ENCODE measurements around the gene MICAL1. TPM values are rescaled to one million over a fixed set of nuclear protein-coding genes. Genes with fewer than 3 reads are reported as not detected.

The MICAL1 gene
- total and polyA plus RNA-seq, 4 donors: 13.5 to 49.5 (median 26.9) TPM

DNA sequence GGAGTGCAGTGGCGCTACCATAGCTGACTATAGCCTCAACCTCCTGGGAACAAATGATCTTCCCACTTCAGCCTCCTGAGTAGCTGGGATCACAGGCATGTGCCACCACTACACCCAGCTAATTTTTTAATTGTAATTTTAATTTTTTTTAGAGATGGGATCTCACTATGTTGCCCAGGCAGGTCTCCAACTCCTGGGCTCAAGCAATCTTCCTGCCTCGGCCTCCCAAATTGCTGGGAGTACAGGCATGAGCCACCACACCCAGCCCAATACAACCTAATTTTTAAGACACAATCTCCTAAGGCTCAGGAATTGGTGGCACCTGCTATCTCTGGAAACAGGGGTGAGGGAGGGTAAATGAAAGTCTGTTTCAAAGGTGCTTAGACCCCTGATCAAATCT lies 21.6 kb upstream of the MICAL1 start:
- no peak overlapping the region for H3K4me3 ChIP-seq (ENCODE audit: low read depth, low read length)
- DNase-seq (ENCODE audit: low read depth in 4 of 6, low spot score in 6 of 6): no peak
- H3K27ac ChIP-seq (ENCODE audit: low read depth, low read length): no peak overlapping the region
- H3K9me3 ChIP-seq (ENCODE audit: control insufficient read depth, insufficient read depth, low read length): no peaks in the 10 kb centered on the region
- no CpG with 5 or more reads among the region's 2 CpGs for WGBS (ENCODE audit: insufficient coverage)
- peaks cover 26% of the 10 kb centered on the region for H3K36me3 ChIP-seq (ENCODE audit: control insufficient read depth, insufficient read depth, low read length)
- no peaks in the 10 kb centered on the region for H3K27me3 ChIP-seq (ENCODE audit: control insufficient read depth, insufficient read depth, low read length)
- H3K4me1 ChIP-seq (ENCODE audit: control insufficient read depth, insufficient read depth, low read length): peaks cover 5% of the 10 kb centered on the region

DNA sequence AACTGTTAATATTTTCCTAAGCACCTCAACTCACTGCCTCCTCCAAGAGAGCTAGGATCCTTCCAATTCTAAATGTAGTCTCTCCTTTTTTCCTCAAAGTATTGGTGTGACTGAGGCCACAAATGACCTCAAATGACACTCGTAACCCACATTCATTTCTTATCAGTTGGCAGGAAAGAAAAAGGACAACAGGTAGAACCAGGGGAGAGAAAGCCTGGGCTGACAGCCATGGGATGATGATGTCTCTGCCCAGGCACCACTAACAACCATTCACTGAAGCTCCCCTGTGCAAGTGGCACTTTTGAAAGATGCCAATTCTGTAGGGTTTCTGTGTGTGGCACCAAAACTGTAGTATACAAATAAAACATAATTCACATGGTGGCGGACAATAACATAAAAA lies 20.1 kb upstream of the MICAL1 start:
- no peak overlapping the region for H3K4me3 ChIP-seq (ENCODE audit: low read depth, low read length)
- H3K4me1 ChIP-seq (ENCODE audit: control insufficient read depth, insufficient read depth, low read length): no peaks in the 10 kb centered on the region
- no peaks in the 10 kb centered on the region for H3K9me3 ChIP-seq (ENCODE audit: control insufficient read depth, insufficient read depth, low read length)
- peaks cover 33% of the 10 kb centered on the region for H3K36me3 ChIP-seq (ENCODE audit: control insufficient read depth, insufficient read depth, low read length)
- H3K27ac ChIP-seq (ENCODE audit: low read depth, low read length): no peak overlapping the region
- DNase-seq (ENCODE audit: low read depth in 4 of 6, low spot score in 6 of 6): no peak
- no CpG with 5 or more reads among the region's 2 CpGs for WGBS (ENCODE audit: insufficient coverage)
- no peaks in the 10 kb centered on the region for H3K27me3 ChIP-seq (ENCODE audit: control insufficient read depth, insufficient read depth, low read length)

GRCh38 chr6:109474995-109475394 lies 19.4 kb upstream of the MICAL1 start:
- H3K4me1 ChIP-seq (ENCODE audit: control insufficient read depth, insufficient read depth, low read length): no peaks in the 10 kb centered on the region
- no peak overlapping the region for H3K27ac ChIP-seq (ENCODE audit: low read depth, low read length)
- no peak overlapping the region for H3K4me3 ChIP-seq (ENCODE audit: low read depth, low read length)
- no peak for DNase-seq (ENCODE audit: low read depth in 4 of 6, low spot score in 6 of 6)
- H3K9me3 ChIP-seq (ENCODE audit: control insufficient read depth, insufficient read depth, low read length): no peaks in the 10 kb centered on the region
- WGBS (ENCODE audit: insufficient coverage): 90% methylated on average over 2 of the region's 4 CpGs
- peaks cover 36% of the 10 kb centered on the region for H3K36me3 ChIP-seq (ENCODE audit: control insufficient read depth, insufficient read depth, low read length)
- H3K27me3 ChIP-seq (ENCODE audit: control insufficient read depth, insufficient read depth, low read length): no peaks in the 10 kb centered on the region

GRCh38 chr6:109473120-109473519 lies 17.5 kb upstream of the MICAL1 start:
- WGBS (ENCODE audit: insufficient coverage): 97% methylated on average over 3 of the region's 3 CpGs
- no peak overlapping the region for H3K4me3 ChIP-seq (ENCODE audit: low read depth, low read length)
- DNase-seq (ENCODE audit: low read depth in 4 of 6, low spot score in 6 of 6): no peak
- H3K36me3 ChIP-seq (ENCODE audit: control insufficient read depth, insufficient read depth, low read length): peaks cover 40% of the 10 kb centered on the region
- H3K27me3 ChIP-seq (ENCODE audit: control insufficient read depth, insufficient read depth, low read length): no peaks in the 10 kb centered on the region
- H3K27ac ChIP-seq (ENCODE audit: low read depth, low read length): no peak overlapping the region
- no peaks in the 10 kb centered on the region for H3K4me1 ChIP-seq (ENCODE audit: control insufficient read depth, insufficient read depth, low read length)
- H3K9me3 ChIP-seq (ENCODE audit: control insufficient read depth, insufficient read depth, low read length): no peaks in the 10 kb centered on the region

GRCh38 chr6:109472132-109472995 lies 16.8 kb upstream of the MICAL1 start:
- Histone ChIP-seq H3K36me3 (ENCODE audit: control insufficient read depth, insufficient read depth, low read length) (peaks cover 41% of the 10 kb centered on the region), H3K9me3 (ENCODE audit: control insufficient read depth, insufficient read depth, low read length) (no peaks in the 10 kb centered on the region), H3K4me3 (ENCODE audit: low read depth, low read length) (no peak overlapping the region), H3K4me1 (ENCODE audit: control insufficient read depth, insufficient read depth, low read length) (no peaks in the 10 kb centered on the region), H3K27me3 (ENCODE audit: control insufficient read depth, insufficient read depth, low read length) (no peaks in the 10 kb centered on the region), H3K27ac (ENCODE audit: low read depth, low read length) (no peak overlapping the region)
- WGBS (ENCODE audit: insufficient coverage): 93% methylated on average over 8 of the region's 9 CpGs
- no peak for DNase-seq (ENCODE audit: low read depth in 4 of 6, low spot score in 6 of 6)

DNA sequence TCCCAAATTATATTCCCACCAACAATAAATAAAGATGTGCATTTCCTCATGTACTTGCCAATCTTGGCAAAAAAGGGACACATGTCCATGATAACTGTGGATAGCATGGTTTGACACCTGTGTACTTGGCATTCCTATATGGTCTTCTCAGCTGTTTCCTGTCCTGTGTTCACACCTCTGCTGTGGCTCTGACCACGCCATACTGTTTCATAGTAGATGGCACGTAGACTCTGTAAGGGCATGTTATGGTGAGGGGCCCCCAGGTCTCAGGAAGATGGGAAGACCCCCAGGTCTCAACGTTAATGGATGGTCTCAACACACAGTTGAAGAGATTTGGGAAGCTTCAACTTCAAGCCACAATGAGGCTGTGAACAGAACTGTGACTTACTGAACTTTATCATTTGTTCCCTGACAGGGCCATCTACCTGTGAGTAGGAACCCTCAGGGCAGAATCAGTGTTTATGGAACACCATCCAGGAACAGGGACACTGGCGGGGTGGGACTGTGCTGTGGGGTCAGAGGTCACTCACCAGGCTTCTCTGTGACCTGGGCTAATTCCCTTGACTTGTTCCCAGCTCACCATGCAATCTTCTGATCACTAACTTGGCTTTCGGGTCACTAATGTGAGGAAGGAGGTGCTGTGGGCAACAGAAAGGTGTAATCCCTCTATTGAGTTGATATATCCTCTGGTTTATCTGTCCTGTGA lies 15.7 kb upstream of the MICAL1 start:
- Histone ChIP-seq H3K27ac (ENCODE audit: low read depth, low read length) (no peak overlapping the region), H3K9me3 (ENCODE audit: control insufficient read depth, insufficient read depth, low read length) (no peaks in the 10 kb centered on the region), H3K4me1 (ENCODE audit: control insufficient read depth, insufficient read depth, low read length) (no peaks in the 10 kb centered on the region), H3K27me3 (ENCODE audit: control insufficient read depth, insufficient read depth, low read length) (no peaks in the 10 kb centered on the region), H3K36me3 (ENCODE audit: control insufficient read depth, insufficient read depth, low read length) (peaks cover 41% of the 10 kb centered on the region), H3K4me3 (ENCODE audit: low read depth, low read length) (no peak overlapping the region)
- WGBS (ENCODE audit: insufficient coverage): 92% methylated on average over 4 of the region's 5 CpGs
- DNase-seq (ENCODE audit: low read depth in 4 of 6, low spot score in 6 of 6): no peak

DNA sequence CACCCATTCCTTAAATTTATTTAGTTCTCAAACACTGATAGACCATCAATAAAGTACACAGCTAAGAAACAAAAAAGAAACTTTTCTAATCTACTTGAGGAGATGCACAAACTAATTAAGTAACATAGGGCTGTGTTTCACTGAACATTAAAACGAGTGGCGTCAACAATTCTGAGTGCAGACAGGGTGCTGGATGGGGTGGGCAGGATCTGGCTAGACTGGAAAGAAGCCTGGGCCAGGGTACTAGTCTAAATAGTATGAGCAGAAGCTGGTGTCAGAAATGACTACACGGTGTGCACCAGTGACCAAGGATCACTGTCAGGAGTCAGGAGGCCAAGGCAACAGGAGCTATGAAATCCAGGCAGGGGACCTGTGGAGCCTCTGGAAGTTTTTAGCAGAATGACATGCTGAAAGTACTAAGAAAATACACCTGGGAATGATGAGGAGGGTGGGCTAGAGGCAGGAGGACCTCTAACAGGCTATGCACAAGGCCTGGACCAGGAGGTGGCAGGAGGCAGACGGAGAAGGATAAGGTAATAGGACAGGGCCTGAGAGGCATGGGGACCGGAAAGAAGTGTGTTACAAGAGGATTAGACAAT lies 14.1 kb upstream of the MICAL1 start:
- Histone ChIP-seq H3K4me3 (ENCODE audit: low read depth, low read length) (no peak overlapping the region), H3K27me3 (ENCODE audit: control insufficient read depth, insufficient read depth, low read length) (no peaks in the 10 kb centered on the region), H3K4me1 (ENCODE audit: control insufficient read depth, insufficient read depth, low read length) (no peaks in the 10 kb centered on the region), H3K36me3 (ENCODE audit: control insufficient read depth, insufficient read depth, low read length) (peaks cover 46% of the 10 kb centered on the region), H3K9me3 (ENCODE audit: control insufficient read depth, insufficient read depth, low read length) (no peaks in the 10 kb centered on the region), H3K27ac (ENCODE audit: low read depth, low read length) (no peak overlapping the region)
- WGBS (ENCODE audit: insufficient coverage): 88% methylated on average over 5 of the region's 5 CpGs
- DNase-seq (ENCODE audit: low read depth in 4 of 6, low spot score in 6 of 6): no peak

DNA sequence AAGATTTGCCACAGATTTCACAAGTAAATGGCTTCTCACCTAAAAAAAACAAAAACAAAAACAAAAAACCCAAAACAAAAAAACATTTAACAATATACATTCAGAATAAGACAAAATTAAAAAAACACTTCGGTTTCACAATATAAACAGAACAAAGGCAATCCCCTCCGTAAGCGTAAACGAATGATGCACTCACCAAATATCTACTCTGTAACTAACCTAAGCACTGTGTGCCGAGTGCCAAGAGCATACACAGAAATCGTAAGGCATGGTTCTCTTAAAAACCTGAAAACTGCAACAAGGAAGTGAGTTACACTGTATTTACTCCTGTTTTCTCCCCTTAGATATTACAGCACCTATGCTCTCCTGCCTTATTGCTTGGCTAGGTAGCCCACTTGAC lies 12.1 kb upstream of the MICAL1 start:
- Histone ChIP-seq H3K4me3 (ENCODE audit: low read depth, low read length) (no peak overlapping the region), H3K9me3 (ENCODE audit: control insufficient read depth, insufficient read depth, low read length) (no peaks in the 10 kb centered on the region), H3K27me3 (ENCODE audit: control insufficient read depth, insufficient read depth, low read length) (no peaks in the 10 kb centered on the region), H3K27ac (ENCODE audit: low read depth, low read length) (no peak overlapping the region), H3K4me1 (ENCODE audit: control insufficient read depth, insufficient read depth, low read length) (no peaks in the 10 kb centered on the region), H3K36me3 (ENCODE audit: control insufficient read depth, insufficient read depth, low read length) (peaks cover 38% of the 10 kb centered on the region)
- 94% methylated on average over 4 of the region's 6 CpGs for WGBS (ENCODE audit: insufficient coverage)
- no peak for DNase-seq (ENCODE audit: low read depth in 4 of 6, low spot score in 6 of 6)

DNA sequence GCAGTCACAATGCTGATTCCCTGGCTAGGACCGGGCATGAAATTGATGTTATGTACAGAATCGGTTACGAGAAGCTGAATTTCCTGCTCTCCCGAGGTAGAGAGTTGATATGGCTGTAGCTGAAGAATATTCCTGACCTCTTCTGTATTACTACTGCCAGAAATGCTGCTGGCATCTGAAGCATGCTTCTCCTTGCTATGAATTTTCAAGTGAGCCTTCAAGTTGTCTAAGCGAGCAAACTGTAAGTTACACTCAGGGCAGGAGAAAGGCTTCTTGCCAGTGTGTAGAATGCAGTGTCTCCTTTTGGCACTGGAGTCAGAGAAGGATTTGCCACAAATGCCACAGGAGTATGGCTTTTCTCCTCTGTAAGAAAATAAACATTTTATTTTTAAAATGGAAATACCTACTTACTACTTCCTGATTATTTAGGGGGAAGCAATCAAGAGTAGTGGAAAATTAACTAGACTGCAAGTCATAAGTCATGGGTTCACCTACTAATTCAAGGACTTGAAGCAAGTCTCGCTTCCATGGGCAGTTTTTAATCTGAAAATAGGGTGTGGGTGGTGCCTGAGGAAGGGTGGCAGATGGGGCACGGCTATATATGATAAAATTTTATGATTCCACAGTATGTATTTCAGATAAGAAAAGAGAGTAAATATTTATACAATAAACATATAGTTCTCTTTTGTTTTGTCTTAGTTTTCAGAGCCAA lies 10.8 kb upstream of the MICAL1 start:
- H3K4me1 ChIP-seq (ENCODE audit: control insufficient read depth, insufficient read depth, low read length): no peaks in the 10 kb centered on the region
- no peak overlapping the region for H3K4me3 ChIP-seq (ENCODE audit: low read depth, low read length)
- H3K27me3 ChIP-seq (ENCODE audit: control insufficient read depth, insufficient read depth, low read length): no peaks in the 10 kb centered on the region
- peaks cover 24% of the 10 kb centered on the region for H3K36me3 ChIP-seq (ENCODE audit: control insufficient read depth, insufficient read depth, low read length)
- WGBS (ENCODE audit: insufficient coverage): 90% methylated on average over 2 of the region's 7 CpGs
- DNase-seq (ENCODE audit: low read depth in 4 of 6, low spot score in 6 of 6): no peak
- H3K27ac ChIP-seq (ENCODE audit: low read depth, low read length): no peak overlapping the region
- H3K9me3 ChIP-seq (ENCODE audit: control insufficient read depth, insufficient read depth, low read length): no peaks in the 10 kb centered on the region
